ENCODE results near the gene PATZ1. TPM values are rescaled to one million over a fixed set of nuclear protein-coding genes. Genes with fewer than 3 reads are reported as not detected.
"Not testable (repeated sequence)": the region's sequence is repeated elsewhere in the genome, so short reads cannot be mapped to it uniquely, and the experiment has no call there.

The PATZ1 gene
- total RNA-seq, 1 experiment from 2014 or later: 17.8 TPM

DNA sequence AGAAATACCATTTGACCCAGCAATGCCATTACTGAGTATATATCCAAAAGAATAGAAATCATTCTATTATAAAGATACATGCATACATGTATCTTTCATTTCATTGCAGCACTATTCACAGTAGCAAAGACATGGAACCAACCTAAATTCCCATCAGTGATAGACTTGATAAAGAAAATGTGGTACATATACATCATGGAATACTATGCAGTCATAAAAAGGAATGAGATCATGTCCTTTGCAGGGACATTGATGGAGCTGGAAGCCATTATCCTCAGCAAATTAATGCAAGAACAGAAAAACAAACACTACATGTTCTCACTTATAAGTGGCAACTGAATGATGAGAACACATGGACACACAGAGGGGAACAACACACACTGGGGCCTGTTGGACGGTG is 31.9 kb downstream of the PATZ1 start:
- DNase-seq (ENCODE audit: low read depth): not testable (repeated sequence)

GRCh38 chr22:31313366-31314147 is 32.6 kb downstream of the PATZ1 start:
- DNase-seq (ENCODE audit: low read depth): peak; percentile 36

DNA sequence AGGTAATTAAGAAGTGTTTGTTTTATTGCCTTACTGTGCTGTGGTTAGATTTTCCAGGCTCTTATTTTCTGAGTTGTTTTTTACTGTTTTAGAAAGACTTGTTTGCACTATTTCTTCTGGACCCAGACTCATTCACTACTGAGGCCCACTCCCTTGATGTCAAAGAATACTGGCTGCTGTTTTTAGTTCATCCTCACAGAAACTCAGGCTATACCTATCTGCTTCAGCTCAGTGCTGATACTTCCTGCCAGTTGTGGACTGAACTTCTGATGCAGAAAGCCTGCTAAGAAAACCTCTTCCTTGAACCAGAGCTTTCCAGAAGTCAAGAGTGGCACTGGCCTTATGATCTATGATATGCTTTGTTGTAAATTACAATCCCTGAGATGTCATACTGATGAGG is 38.0 kb downstream of the PATZ1 start:
- DNase-seq (ENCODE audit: low read depth): no peak

GRCh38 chr22:31305194-31305593 is 41.0 kb downstream of the PATZ1 start:
- no peak for DNase-seq (ENCODE audit: low read depth)

GRCh38 chr22:31302537-31302936 is 43.6 kb downstream of the PATZ1 start:
- DNase-seq (ENCODE audit: low read depth): no peak

GRCh38 chr22:31302006-31302405 is 44.1 kb downstream of the PATZ1 start:
- DNase-seq (ENCODE audit: low read depth): no peak

- no peak for DNase-seq (ENCODE audit: low read depth)
Observed at GRCh38 chr22:31300896-31301295, 45.2 kb downstream of the PATZ1 start.

GRCh38 chr22:31295831-31296657 is 50.1 kb downstream of the PATZ1 start:
- DNase-seq (ENCODE audit: low read depth): no peak

- DNase-seq (ENCODE audit: low read depth): no peak
Observed at GRCh38 chr22:31295360-31295759, 50.8 kb downstream of the PATZ1 start.

DNA sequence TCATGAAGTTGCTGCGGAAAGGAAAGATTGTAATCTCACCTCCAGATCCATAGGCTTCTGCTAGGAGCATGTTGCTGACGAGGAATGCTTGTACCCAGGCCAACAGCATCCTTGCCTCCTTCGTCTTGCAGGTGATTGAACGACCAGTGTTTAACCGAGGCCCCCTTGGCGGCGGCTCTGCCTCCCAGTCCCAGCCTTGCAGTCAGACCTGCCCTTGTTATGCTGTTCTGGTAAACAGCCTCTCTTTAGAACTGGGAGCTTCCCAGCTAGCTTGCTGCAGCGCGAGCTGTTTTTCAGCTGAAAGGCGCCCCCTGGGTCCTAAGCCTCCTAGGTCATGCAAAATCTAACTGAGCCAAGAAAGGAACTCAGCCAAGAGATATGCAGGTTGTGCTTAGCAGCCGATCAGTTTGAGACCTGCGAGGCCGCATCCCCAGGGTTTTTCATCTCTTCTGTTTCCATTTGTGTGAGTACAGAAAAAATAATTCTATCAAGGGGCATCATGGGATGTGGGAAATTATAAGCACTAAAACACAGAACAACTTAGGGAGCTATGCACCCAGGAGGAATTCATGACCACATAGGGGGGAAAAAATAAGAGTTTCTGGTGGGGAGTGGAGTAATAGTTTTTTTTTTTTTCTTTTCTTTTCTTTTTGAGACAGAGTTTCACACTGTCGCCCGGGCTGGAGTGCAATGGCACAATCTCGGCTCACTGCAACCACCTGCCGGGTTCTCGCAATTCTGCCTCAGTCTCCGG is 53.7 kb downstream of the PATZ1 start, which contains the start of gene PIK3IP1:
Gene PIK3IP1, minus strand, starts transcription at position 253 of the 754 bp plus-strand sequence. Its CDS starts 144 bp downstream, at position 109.
- DNase-seq (ENCODE audit: low read depth): peak; percentile 70

- no peak for DNase-seq (ENCODE audit: low read depth)
Observed at GRCh38 chr22:31291481-31292235, 54.5 kb downstream of the PATZ1 start.

GRCh38 chr22:31290494-31291471 is 55.4 kb downstream of the PATZ1 start:
- DNase-seq (ENCODE audit: low read depth): peak; percentile 88

- DNase-seq (ENCODE audit: low read depth): no peak
Observed at GRCh38 chr22:31289344-31289743, 56.8 kb downstream of the PATZ1 start.

DNA sequence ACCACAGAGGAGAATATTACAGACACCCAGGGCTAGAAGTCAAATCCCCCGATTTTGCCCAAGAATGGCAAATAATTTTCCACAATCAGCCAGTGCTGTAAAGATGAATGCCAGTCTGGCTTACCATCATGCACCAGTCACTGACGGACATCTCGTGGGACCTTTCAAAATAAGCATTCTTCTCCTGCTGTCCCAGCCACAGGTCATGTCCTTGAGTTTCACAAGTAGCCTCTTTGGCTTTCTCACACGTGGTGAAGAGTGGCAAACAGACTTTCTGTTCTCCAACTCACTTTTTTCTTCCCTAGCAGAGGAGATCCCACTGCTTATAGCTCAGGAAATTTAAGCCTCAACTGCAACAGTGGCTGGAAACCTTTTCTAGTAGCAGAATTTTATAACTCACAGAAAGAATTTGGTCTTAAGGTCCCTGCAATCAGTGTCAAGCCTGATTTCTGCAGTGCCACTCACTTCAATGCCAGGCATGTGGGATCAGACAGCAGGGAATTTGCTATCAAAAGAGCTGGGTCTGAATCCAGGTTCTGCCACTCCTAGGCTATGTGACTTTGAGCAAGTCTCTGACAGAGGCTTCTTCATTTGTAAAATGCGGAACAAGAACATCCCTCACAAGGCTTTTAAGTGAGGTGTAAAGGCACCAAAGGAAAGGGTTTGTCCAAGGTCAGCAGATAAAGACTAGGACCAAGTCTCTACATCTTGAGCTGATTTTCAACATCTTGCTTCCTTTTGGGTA is 57.5 kb downstream of the PATZ1 start:
- no peak for DNase-seq (ENCODE audit: low read depth)

DNA sequence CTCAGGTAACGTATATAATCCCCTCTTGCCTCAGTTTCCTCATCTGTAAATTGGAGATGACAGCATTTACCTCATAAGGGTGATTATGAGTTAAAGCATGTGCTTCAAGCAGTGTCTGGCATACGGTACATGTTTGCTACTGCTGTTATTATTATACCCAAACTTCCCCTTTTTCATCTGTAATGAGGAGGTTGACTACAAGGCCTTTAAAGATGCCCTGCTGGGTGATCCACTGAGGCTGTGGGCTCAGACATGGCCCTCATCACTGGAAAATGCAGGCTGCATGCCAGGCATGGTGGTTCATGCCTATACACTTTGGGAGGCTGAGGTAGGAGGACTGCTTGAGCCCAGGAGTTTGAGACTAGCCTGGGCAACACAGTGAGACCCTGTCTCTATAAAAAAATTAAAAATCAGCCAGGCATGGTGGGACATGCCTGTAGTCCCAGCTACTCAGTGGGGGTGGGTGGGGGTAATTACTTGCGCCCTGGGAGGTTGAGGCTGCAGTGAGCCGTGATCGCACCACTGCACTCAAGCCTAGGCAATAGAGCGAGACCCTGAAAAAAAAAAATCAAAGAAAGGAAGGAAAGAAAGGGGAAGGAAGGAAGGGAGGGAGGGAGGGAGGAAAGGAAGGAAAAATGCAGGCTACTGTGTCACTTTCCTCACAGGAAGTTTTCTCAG is 58.2 kb downstream of the PATZ1 start:
- DNase-seq (ENCODE audit: low read depth): no peak

GRCh38 chr22:31286360-31287255 is 59.5 kb downstream of the PATZ1 start:
- DNase-seq (ENCODE audit: low read depth): no peak
